ENCODE data around the gene NSD2. TPM values are rescaled to one million over a fixed set of nuclear protein-coding genes. Genes with fewer than 3 reads are reported as not detected.

The NSD2 gene
- total RNA-seq (95.8 TPM), polyA plus RNA-seq (1 to 10 TPM; 5.9 to 7.6 (median 7.0) TPM)

DNA sequence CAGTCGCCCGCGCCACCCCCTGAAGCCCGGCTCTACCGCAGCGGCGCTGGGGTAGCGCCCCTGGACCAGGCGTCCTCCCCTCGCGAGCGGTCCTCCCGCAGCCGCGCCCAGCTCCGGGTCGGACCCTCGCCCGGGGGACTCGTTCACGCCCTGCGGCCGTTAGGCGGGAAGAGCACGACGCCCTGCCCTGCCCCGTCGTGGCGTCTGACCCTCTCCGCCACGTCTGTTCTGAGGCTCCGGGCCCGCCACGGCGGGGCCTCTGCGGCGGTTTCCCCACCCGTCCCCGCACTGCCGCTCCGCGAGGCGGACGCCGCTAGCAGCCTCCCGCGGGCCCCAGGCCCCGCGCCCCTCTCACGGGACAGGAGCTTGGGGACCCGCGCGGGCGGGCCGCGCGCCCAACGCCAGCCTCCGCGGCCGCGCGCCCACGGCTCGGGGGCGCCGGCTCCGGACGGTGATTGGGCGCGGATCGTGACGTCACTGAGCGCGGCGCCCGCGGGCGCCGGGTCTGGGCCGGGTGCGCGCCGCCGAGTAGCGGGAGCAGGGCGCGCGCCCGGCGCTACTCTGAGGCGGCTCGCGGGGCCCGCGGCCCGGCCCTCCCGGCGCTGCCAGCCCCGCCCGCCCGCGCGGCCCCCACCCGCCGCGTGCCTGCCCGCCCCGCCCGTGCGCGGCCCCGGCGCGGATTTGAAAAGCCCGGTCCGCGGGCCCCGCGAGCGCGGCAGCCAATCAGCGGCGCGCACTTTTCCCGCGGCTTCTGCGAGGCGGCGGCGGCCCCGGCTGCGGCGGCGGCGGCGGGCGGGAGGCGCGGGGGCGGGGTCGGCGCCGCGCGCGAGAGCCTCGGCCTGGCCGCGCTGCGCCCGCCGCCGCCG is at the start of gene NSD2:
Gene NSD2, plus strand, starts transcription at position 816 of the 866 bp plus-strand sequence. CDS start 29,262 bp downstream, outside the sequence.
- DNase-seq (peak; percentile 84 to 93 (median 86)), ATAC-seq (ENCODE audit: low read depth in 2 of 2) (peak; percentile 71 to 72)
- H3K4me1 ChIP-seq (ENCODE audit: control insufficient read depth, insufficient read depth, low read length, poor library complexity, severe bottlenecking) = peaks cover 22% of the 10 kb centered on the region
- H3K27me3 ChIP-seq (ENCODE audit: control insufficient read depth, insufficient read depth, low read length) = no peaks in the 10 kb centered on the region
- H3K9me3 ChIP-seq (ENCODE audit: control insufficient read depth in 2 of 2, low read length in 2 of 2) = no peaks in the 10 kb centered on the region
- H3K27ac Mint-ChIP-seq = peak within 1 kb of the TSS; percentile 94 to 99 (median 95)
- H3K4me3 Mint-ChIP-seq = peak within 1 kb of the TSS; percentile 90 to 98 (median 94)
- H3K36me3 ChIP-seq (ENCODE audit: control insufficient read depth, insufficient read depth, low read length) = no peaks in the 10 kb centered on the region
- no peaks in the 10 kb centered on the region for H3K36me3 Mint-ChIP-seq
- no peaks in the 10 kb centered on the region for H3K27me3 Mint-ChIP-seq
- H3K27ac ChIP-seq (ENCODE audit: insufficient read depth, low read length, poor library complexity, severe bottlenecking) = peak within 1 kb of the TSS; percentile 96
- peaks cover 21 to 40% (median 30%) of the 10 kb centered on the region in 4 donors for H3K4me1 Mint-ChIP-seq
- H3K4me3 ChIP-seq (ENCODE audit: low read depth, low read length) = peak within 1 kb of the TSS; percentile 89
- H3K9me3 Mint-ChIP-seq = peaks cover 0 to 1% (median 0%) of the 10 kb centered on the region in 7 donors

- peaks cover 64% of the 10 kb centered on the region for H3K36me3 ChIP-seq (ENCODE audit: control insufficient read depth, insufficient read depth, low read length)
- H3K27me3 ChIP-seq (ENCODE audit: control insufficient read depth, insufficient read depth, low read length) = no peaks in the 10 kb centered on the region
- no peak overlapping the region for H3K4me3 ChIP-seq (ENCODE audit: low read depth, low read length)
- H3K27ac Mint-ChIP-seq = no peak overlapping the region
- no peak for ATAC-seq (ENCODE audit: low read depth in 2 of 2)
- H3K9me3 ChIP-seq (ENCODE audit: control insufficient read depth in 2 of 2, low read length in 2 of 2) = no peaks in the 10 kb centered on the region
- no peak overlapping the region for H3K27ac ChIP-seq (ENCODE audit: insufficient read depth, low read length, poor library complexity, severe bottlenecking)
- no peaks in the 10 kb centered on the region for H3K4me1 Mint-ChIP-seq
- no peak for DNase-seq
- peaks cover 28% of the 10 kb centered on the region for H3K36me3 Mint-ChIP-seq
- no peaks in the 10 kb centered on the region for H3K4me1 ChIP-seq (ENCODE audit: control insufficient read depth, insufficient read depth, low read length, poor library complexity, severe bottlenecking)
- H3K27me3 Mint-ChIP-seq = no peaks in the 10 kb centered on the region
- H3K9me3 Mint-ChIP-seq = no peaks in the 10 kb centered on the region
- no peak overlapping the region for H3K4me3 Mint-ChIP-seq
These were observed 49.3 kb upstream of the NSD2 start for GRCh38 chr4:1821679-1822567.

- Histone ChIP-seq H3K27me3 (ENCODE audit: control insufficient read depth, insufficient read depth, low read length) (no peaks in the 10 kb centered on the region), H3K9me3 (ENCODE audit: control insufficient read depth in 2 of 2, low read length in 2 of 2) (no peaks in the 10 kb centered on the region), H3K36me3 (ENCODE audit: control insufficient read depth, insufficient read depth, low read length) (peaks cover 57% of the 10 kb centered on the region), H3K27ac (ENCODE audit: insufficient read depth, low read length, poor library complexity, severe bottlenecking) (no peak overlapping the region), H3K4me1 (ENCODE audit: control insufficient read depth, insufficient read depth, low read length, poor library complexity, severe bottlenecking) (no peaks in the 10 kb centered on the region), H3K4me3 (ENCODE audit: low read depth, low read length) (no peak overlapping the region)
- no peaks in the 10 kb centered on the region for H3K4me1 Mint-ChIP-seq
- no peaks in the 10 kb centered on the region for H3K27me3 Mint-ChIP-seq
- ATAC-seq (ENCODE audit: low read depth in 2 of 2) (no peak), DNase-seq (no peak)
- H3K36me3 Mint-ChIP-seq = peaks cover 30% of the 10 kb centered on the region
- H3K27ac Mint-ChIP-seq = no peak overlapping the region
- H3K9me3 Mint-ChIP-seq = no peaks in the 10 kb centered on the region
- H3K4me3 Mint-ChIP-seq = no peak overlapping the region
These were observed 48.3 kb upstream of the NSD2 start for GRCh38 chr4:1822568-1823544.

GRCh38 chr4:1823545-1823932 is 47.7 kb upstream of the NSD2 start:
- H3K36me3 Mint-ChIP-seq = peaks cover 30% of the 10 kb centered on the region
- DNase-seq = no peak
- ATAC-seq (ENCODE audit: low read depth in 2 of 2) = no peak
- Histone ChIP-seq H3K9me3 (ENCODE audit: control insufficient read depth in 2 of 2, low read length in 2 of 2) (no peaks in the 10 kb centered on the region), H3K27ac (ENCODE audit: insufficient read depth, low read length, poor library complexity, severe bottlenecking) (no peak overlapping the region), H3K4me3 (ENCODE audit: low read depth, low read length) (no peak overlapping the region), H3K36me3 (ENCODE audit: control insufficient read depth, insufficient read depth, low read length) (peaks cover 54% of the 10 kb centered on the region), H3K4me1 (ENCODE audit: control insufficient read depth, insufficient read depth, low read length, poor library complexity, severe bottlenecking) (no peaks in the 10 kb centered on the region), H3K27me3 (ENCODE audit: control insufficient read depth, insufficient read depth, low read length) (no peaks in the 10 kb centered on the region)
- no peaks in the 10 kb centered on the region for H3K9me3 Mint-ChIP-seq
- no peaks in the 10 kb centered on the region for H3K27me3 Mint-ChIP-seq
- no peak overlapping the region for H3K27ac Mint-ChIP-seq
- H3K4me1 Mint-ChIP-seq = no peaks in the 10 kb centered on the region
- no peak overlapping the region for H3K4me3 Mint-ChIP-seq

GRCh38 chr4:1824746-1825145 is 46.4 kb upstream of the NSD2 start:
- Histone ChIP-seq H3K36me3 (ENCODE audit: control insufficient read depth, insufficient read depth, low read length) (peaks cover 45% of the 10 kb centered on the region), H3K9me3 (ENCODE audit: control insufficient read depth in 2 of 2, low read length in 2 of 2) (no peaks in the 10 kb centered on the region), H3K4me1 (ENCODE audit: control insufficient read depth, insufficient read depth, low read length, poor library complexity, severe bottlenecking) (no peaks in the 10 kb centered on the region), H3K4me3 (ENCODE audit: low read depth, low read length) (no peak overlapping the region), H3K27ac (ENCODE audit: insufficient read depth, low read length, poor library complexity, severe bottlenecking) (no peak overlapping the region), H3K27me3 (ENCODE audit: control insufficient read depth, insufficient read depth, low read length) (no peaks in the 10 kb centered on the region)
- Mint-ChIP-seq H3K9me3 (no peaks in the 10 kb centered on the region), H3K4me1 (no peaks in the 10 kb centered on the region), H3K27me3 (no peaks in the 10 kb centered on the region), H3K4me3 (no peak overlapping the region), H3K27ac (peak overlapping the region in 2 of 3 donors; percentile 38 to 64), H3K36me3 (peaks cover 28% of the 10 kb centered on the region)
- no peak for ATAC-seq (ENCODE audit: low read depth in 2 of 2)
- no peak for DNase-seq

DNA sequence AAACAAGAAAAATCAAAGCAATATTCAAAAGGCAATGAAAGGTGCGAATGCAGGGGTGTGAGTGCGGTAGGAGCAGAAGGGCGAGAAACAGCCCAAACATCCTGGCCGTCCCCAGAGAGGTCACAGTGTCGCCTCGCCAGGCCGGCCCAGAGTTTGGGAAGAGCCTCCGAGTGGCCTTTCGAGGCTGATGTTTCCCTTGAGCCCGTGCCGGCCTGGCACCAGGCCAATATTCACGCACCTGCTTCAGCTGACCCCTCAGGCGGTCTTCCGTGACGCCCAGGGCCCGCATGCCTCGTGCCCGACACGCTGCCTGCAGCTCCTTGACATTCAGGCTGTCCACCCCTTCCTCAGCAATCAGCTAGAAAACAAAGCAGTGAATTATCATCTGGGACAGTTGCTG is 45.9 kb upstream of the NSD2 start:
- Histone ChIP-seq H3K27ac (ENCODE audit: insufficient read depth, low read length, poor library complexity, severe bottlenecking) (no peak overlapping the region), H3K36me3 (ENCODE audit: control insufficient read depth, insufficient read depth, low read length) (peaks cover 43% of the 10 kb centered on the region), H3K9me3 (ENCODE audit: control insufficient read depth in 2 of 2, low read length in 2 of 2) (no peaks in the 10 kb centered on the region), H3K4me3 (ENCODE audit: low read depth, low read length) (no peak overlapping the region), H3K4me1 (ENCODE audit: control insufficient read depth, insufficient read depth, low read length, poor library complexity, severe bottlenecking) (no peaks in the 10 kb centered on the region), H3K27me3 (ENCODE audit: control insufficient read depth, insufficient read depth, low read length) (no peaks in the 10 kb centered on the region)
- no peaks in the 10 kb centered on the region for H3K27me3 Mint-ChIP-seq
- H3K36me3 Mint-ChIP-seq = peaks cover 29% of the 10 kb centered on the region
- H3K9me3 Mint-ChIP-seq = no peaks in the 10 kb centered on the region
- ATAC-seq (ENCODE audit: low read depth in 2 of 2) (no peak), DNase-seq (no peak)
- no peaks in the 10 kb centered on the region for H3K4me1 Mint-ChIP-seq
- peak overlapping the region in 2 of 3 donors; percentile 20 to 38 for H3K27ac Mint-ChIP-seq
- H3K4me3 Mint-ChIP-seq = no peak overlapping the region

All from CD4-positive, CD25-positive, alpha-beta regulatory T cell (primary cell).